Neural cell (in vitro differentiated cells): ENCODE results near the gene SAMD4B. TPM values are rescaled to one million over a fixed set of nuclear protein-coding genes. Genes with fewer than 3 reads are reported as not detected.
"Not testable (repeated sequence)": the region's sequence is repeated elsewhere in the genome, so short reads cannot be mapped to it uniquely, and the experiment has no call there.

Experiments used
- H2AFZ ChIP-seq: fragments of 200-600, 300-800 bp; sonication (generic), shearing (Covaris generic); 2 replicates; pipeline ENCODE4 v1.6.0; 2014; ENCODE audit warnings: low read depth, mild to moderate bottlenecking, antibody characterized with exemption, low read length, moderate library complexity
- H3F3A ChIP-seq: fragments of 200-600 bp; shearing (Covaris generic); 2 replicates; pipeline ENCODE4 v1.6.1; 2016; ENCODE audit warnings: mild to moderate bottlenecking, moderate library complexity, mixed read lengths, antibody characterized with exemption, low read length; ENCODE audit not compliant: insufficient read depth, poor library complexity, severe bottlenecking
- H3K27ac ChIP-seq: fragments of 200-600, 300-800 bp; sonication (generic), shearing (Covaris generic); 2 replicates; pipeline ENCODE4 v1.5.1; 2014; ENCODE audit warnings: mild to moderate bottlenecking, low read length, moderate library complexity
- H3K27me3 ChIP-seq: fragments of 300-800, 200-600 bp; sonication (generic), shearing (Covaris generic); 2 replicates; pipeline ENCODE4 v1.6.0; 2014; ENCODE audit warnings: mild to moderate bottlenecking, low read depth, low read length, moderate library complexity; ENCODE audit not compliant: insufficient read depth
- H3K36me3 ChIP-seq: fragments of 300-800, 200-600 bp; sonication (generic), shearing (Covaris generic); 2 replicates; pipeline ENCODE4 v1.5.1; 2014; ENCODE audit warnings: mild to moderate bottlenecking, antibody characterized with exemption, low read length, moderate library complexity; ENCODE audit not compliant: insufficient read depth
- H3K4me2 ChIP-seq: fragments of 300-800, 200-600 bp; sonication (generic), shearing (Covaris generic); 2 replicates; pipeline ENCODE4 v1.6.0; 2014; ENCODE audit warnings: mild to moderate bottlenecking, low read length
- H3K4me3 ChIP-seq: fragments of 300-800, 200-600 bp; sonication (generic), shearing (Covaris generic); 2 replicates; pipeline ENCODE4 v1.5.1; 2014; ENCODE audit warnings: mild to moderate bottlenecking, low read length, moderate library complexity
- H3K79me2 ChIP-seq: fragments of 200-600 bp; shearing (Covaris generic); replicated peaks from 2 replicates; pipeline ENCODE4 v1.6.0; 2014; ENCODE audit warnings: mild to moderate bottlenecking, low read length, moderate library complexity; ENCODE audit not compliant: insufficient read depth
- H3K9ac ChIP-seq: fragments of 300-800, 200-600 bp; sonication (generic), shearing (Covaris generic); 2 replicates; pipeline ENCODE4 v1.6.1; 2016; ENCODE audit warnings: mild to moderate bottlenecking, low read length, mixed read lengths
- H3K9me2 ChIP-seq: fragments of 200-600 bp; shearing (Covaris generic); 2 replicates; pipeline ENCODE4 v1.6.1; 2016; ENCODE audit warnings: mild to moderate bottlenecking, low read length, mixed read lengths; ENCODE audit not compliant: insufficient read depth
- H3K9me3 ChIP-seq: fragments of 200-600, 300-800 bp; sonication (generic), shearing (Covaris generic); 2 replicates; pipeline ENCODE4 v1.6.1; 2016; ENCODE audit warnings: mild to moderate bottlenecking, mixed run types, low read length, moderate library complexity, mixed read lengths
- H4K20me1 ChIP-seq: fragments of 200-600 bp; shearing (Covaris generic); 2 replicates; pipeline ENCODE4 v1.6.1; 2016; ENCODE audit warnings: mild to moderate bottlenecking, mixed run types; ENCODE audit not compliant: insufficient read depth
- EZH2 ChIP-seq: fragments of 200-600, 300-800 bp; shearing (Covaris generic), sonication (generic); IDR thresholded peaks from 2 replicates; pipeline ENCODE4 v1.6.1; 2014; ENCODE audit warnings: antibody characterized with exemption, low read length, borderline replicate concordance, mild to moderate bottlenecking; ENCODE audit not compliant: insufficient read depth, poor library complexity, severe bottlenecking
- MXI1 ChIP-seq: fragments of 450-650 bp; conservative IDR thresholded peaks from 2 replicates; pipeline ENCODE4 v1.6.1; 2014; ENCODE audit warnings: antibody characterized with exemption, mild to moderate bottlenecking; ENCODE audit not compliant: poor library complexity, severe bottlenecking
- POLR2AphosphoS5 ChIP-seq: IDR thresholded peaks from 2 replicates; pipeline ENCODE4 v1.6.1; 2012
- polyA plus RNA-seq: library from polyadenylated mRNA; depleted of rRNA; stranded (reverse); fragments of >200 nt; gene quantifications from 2 replicates; pipeline ENCODE4 v1.2.3, GENCODE V29; 2014
- TF ChIP-seq, protein P1 (sequence below): fragments of 450-650 bp; IDR thresholded peaks from 2 replicates; pipeline ENCODE4 v1.5.1; 2014; ENCODE audit warnings: antibody characterized with exemption, mild to moderate bottlenecking, moderate library complexity; ENCODE audit not compliant: poor library complexity, severe bottlenecking
- TF ChIP-seq, protein P2 (sequence below): IDR thresholded peaks from 2 replicates; pipeline ENCODE4 v1.6.1; 2012; ENCODE audit warnings: borderline replicate concordance

Gene SAMD4B
- polyA plus RNA-seq, 1 donor from 2014 or later, result 19.3 TPM

DNA sequence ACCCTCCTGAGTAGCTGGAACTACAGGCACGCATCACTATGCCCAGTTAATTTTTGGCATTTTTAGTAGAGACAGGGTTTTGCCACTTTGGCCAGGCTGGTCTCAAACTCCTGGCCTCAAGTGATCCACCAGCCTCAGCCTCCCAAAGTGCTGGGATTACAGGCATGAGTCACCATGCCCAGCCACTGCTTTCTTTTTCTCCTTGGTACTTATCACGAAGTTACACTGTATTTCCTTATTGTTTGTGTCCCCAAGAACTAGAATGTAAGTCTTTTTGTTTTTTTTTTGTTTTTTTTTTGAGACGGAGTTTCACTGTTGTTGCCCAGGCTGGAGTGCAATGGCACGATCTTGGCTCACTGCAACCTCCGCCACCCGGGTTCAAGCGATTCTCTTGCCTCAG is 2.1 kb upstream of the SAMD4B start:
- H3K9me2 ChIP-seq, H4K20me1 ChIP-seq, H2AFZ ChIP-seq, H3K36me3 ChIP-seq, H3F3A ChIP-seq, H3K9ac ChIP-seq, H3K4me2 ChIP-seq, H3K27ac ChIP-seq, H3K27me3 ChIP-seq, H3K9me3 ChIP-seq: not testable (repeated sequence)
- Histone ChIP-seq H3K79me2 (peaks cover 30% of the 10 kb centered on the region), H3K4me3 (peak overlapping the region; percentile 99)

DNA sequence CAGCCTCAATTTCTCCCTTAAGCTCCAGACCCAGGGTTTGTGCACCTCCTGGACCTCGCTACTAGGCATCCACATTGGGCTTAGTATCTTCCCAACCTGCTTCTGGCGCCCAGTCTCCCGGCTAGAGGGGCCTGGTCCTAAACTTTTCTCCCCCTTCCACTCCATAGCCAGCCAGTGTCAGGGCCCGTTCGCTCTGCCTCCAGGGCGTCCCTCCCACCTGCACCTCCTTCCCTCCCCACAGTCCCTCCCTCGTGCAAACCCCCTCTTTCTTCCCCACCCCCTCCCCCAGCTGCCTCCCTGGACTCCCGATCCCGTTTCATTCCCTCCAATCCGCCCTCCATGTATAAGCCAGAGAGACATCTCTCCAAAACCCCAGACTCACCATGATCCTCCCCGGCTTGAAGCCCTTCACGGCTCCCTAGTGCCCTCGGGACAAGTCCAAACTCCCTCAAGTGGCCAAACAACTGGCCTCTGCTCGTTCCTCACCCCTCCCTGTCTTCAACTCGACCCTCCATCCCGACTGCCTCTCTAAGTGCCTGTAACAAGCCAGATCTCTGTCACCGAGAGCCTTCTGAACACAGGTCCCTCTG is 997 bp upstream of the SAMD4B start:
- Histone ChIP-seq H4K20me1 (no peaks in the 10 kb centered on the region), H3K9ac (peak overlapping the region; percentile 72), H3K4me3 (peak overlapping the region; percentile 99), H3K4me2 (peak overlapping the region; percentile 76), H3K9me3 (no peaks in the 10 kb centered on the region), H3K79me2 (peaks cover 36% of the 10 kb centered on the region), H3K9me2 (no peaks in the 10 kb centered on the region), H3F3A (peaks cover 5% of the 10 kb centered on the region), H2AFZ (peak overlapping the region; percentile 99), H3K36me3 (no peaks in the 10 kb centered on the region), H3K27ac (peak overlapping the region; percentile 91), H3K27me3 (no peaks in the 10 kb centered on the region)
- TF ChIP-seq EZH2, result no peak
- TF ChIP-seq POLR2AphosphoS5, result peak; percentile 8

DNA sequence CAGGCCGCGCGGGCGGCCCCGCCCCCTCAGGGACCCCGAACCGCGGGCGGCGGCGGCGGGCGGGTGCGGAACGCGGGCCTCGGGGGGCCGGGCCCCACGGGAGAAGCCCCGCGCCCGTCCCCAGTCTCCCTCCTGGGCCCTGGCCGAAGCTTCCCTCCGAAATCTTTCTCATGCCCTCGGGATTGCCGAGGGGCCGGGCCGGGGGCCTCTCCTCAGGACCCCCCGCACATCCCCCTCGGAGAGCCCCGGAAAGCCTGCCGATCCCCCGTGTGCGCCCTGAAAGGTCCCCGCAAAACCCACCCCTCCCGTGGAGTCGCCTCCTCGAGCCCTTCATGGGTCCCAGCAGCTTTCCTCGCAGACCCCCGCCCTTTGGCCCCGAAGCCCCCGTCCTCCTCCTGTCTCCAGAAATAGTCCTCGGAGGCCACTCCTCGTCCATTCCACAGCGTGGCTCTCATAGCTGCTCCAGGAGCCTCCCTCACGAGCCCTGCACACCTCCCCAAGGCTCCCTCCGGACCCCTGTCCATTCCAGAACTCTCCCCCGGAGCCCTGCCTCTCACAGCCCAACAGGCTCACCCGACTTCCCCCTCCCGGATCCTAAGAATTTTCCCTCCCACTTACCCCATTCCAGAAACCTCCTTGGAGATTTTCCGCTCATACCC is 555 bp downstream of the SAMD4B start:
- Histone ChIP-seq H3K9ac (peak overlapping the region; percentile 94), H3K4me3 (peak overlapping the region; percentile 80), H3K79me2 (peaks cover 49% of the 10 kb centered on the region), H3K9me3 (no peaks in the 10 kb centered on the region), H3K36me3 (no peaks in the 10 kb centered on the region), H3K27ac (peak overlapping the region; percentile 58), H2AFZ (no peak overlapping the region), H3F3A (peaks cover 5% of the 10 kb centered on the region), H4K20me1 (no peaks in the 10 kb centered on the region), H3K9me2 (no peaks in the 10 kb centered on the region), H3K27me3 (no peaks in the 10 kb centered on the region), H3K4me2 (peak overlapping the region; percentile 62)
- TF ChIP-seq, protein P1, sequence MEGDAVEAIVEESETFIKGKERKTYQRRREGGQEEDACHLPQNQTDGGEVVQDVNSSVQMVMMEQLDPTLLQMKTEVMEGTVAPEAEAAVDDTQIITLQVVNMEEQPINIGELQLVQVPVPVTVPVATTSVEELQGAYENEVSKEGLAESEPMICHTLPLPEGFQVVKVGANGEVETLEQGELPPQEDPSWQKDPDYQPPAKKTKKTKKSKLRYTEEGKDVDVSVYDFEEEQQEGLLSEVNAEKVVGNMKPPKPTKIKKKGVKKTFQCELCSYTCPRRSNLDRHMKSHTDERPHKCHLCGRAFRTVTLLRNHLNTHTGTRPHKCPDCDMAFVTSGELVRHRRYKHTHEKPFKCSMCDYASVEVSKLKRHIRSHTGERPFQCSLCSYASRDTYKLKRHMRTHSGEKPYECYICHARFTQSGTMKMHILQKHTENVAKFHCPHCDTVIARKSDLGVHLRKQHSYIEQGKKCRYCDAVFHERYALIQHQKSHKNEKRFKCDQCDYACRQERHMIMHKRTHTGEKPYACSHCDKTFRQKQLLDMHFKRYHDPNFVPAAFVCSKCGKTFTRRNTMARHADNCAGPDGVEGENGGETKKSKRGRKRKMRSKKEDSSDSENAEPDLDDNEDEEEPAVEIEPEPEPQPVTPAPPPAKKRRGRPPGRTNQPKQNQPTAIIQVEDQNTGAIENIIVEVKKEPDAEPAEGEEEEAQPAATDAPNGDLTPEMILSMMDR, result no peak
- TF ChIP-seq, protein P2, sequence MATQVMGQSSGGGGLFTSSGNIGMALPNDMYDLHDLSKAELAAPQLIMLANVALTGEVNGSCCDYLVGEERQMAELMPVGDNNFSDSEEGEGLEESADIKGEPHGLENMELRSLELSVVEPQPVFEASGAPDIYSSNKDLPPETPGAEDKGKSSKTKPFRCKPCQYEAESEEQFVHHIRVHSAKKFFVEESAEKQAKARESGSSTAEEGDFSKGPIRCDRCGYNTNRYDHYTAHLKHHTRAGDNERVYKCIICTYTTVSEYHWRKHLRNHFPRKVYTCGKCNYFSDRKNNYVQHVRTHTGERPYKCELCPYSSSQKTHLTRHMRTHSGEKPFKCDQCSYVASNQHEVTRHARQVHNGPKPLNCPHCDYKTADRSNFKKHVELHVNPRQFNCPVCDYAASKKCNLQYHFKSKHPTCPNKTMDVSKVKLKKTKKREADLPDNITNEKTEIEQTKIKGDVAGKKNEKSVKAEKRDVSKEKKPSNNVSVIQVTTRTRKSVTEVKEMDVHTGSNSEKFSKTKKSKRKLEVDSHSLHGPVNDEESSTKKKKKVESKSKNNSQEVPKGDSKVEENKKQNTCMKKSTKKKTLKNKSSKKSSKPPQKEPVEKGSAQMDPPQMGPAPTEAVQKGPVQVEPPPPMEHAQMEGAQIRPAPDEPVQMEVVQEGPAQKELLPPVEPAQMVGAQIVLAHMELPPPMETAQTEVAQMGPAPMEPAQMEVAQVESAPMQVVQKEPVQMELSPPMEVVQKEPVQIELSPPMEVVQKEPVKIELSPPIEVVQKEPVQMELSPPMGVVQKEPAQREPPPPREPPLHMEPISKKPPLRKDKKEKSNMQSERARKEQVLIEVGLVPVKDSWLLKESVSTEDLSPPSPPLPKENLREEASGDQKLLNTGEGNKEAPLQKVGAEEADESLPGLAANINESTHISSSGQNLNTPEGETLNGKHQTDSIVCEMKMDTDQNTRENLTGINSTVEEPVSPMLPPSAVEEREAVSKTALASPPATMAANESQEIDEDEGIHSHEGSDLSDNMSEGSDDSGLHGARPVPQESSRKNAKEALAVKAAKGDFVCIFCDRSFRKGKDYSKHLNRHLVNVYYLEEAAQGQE, result no peak
- no peak for TF ChIP-seq MXI1
